ENCODE measurements around the gene FCN1.
A peak's percentile ranks its signal among the peaks of the same experiment; 100 is the strongest.
"Not testable (repeated sequence)": the region's sequence is repeated elsewhere in the genome, so short reads cannot be mapped to it uniquely, and the experiment has no call there.

Gene FCN1

GRCh38 chr9:134870746-134871662 is 46.7 kb downstream of the FCN1 start:
- no peak for DNase-seq

- DNase-seq: no peak
Observed at GRCh38 chr9:134870301-134870694, 47.4 kb downstream of the FCN1 start.

GRCh38 chr9:134869554-134870300 is 48.0 kb downstream of the FCN1 start:
- no peak for DNase-seq

- no peak for DNase-seq
Observed at GRCh38 chr9:134868751-134869553, 48.8 kb downstream of the FCN1 start.

DNA sequence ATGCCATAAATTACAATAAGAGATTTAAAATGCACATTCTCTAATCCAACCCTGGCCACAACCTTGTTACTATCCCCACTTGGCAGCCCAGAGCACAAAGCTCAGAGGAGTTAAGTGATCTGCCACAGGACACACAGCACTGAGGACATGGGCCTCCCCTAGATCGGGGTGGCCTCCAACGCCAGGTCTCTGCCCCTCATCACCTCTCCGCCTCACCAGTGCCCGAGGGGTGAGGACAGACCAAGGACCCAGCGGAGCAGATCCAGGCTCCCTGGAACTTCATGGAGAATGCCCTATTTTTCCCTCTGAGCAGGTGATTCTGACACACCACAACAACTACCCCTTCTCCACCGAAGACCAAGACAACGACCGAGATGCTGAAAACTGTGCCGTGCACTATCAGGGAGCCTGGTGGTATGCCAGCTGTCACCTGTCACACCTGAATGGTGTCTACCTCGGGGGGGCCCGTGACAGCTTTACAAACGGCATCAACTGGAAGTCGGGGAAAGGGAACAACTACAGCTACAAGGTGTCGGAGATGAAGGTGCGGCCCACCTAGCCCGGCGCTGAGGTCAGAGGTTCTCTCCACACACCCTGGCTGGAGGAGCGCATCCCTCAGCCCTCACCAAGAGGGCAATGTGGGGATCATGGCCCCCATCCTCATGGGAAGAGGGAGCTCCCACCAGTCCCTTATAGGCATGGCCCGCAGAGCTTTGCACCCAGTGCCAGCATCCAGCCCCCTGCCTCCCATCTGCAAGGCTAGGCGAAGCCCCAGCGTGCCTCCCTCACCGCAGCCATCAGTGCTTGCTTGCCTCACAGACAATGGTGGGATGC is 49.6 kb downstream of the FCN1 start:
- no peak for DNase-seq

DNA sequence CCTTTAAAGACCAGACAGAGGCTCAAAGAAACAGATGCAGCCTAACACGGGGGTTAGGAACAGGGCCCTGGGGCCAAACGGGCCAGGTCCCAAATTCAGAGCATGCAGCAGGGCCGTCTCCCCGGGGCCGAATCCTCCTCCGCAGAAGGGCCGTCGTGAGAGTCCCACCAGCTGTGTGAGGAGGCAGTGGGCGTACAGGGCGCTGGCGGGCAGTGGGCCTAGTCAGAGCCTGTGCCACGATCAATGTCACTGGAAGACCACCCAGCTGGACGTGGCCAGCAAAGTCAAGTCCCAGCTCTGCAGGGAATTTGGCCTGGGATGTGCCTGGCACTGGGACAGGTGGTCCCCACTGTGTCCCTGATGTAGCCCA is 52.9 kb downstream of the FCN1 start:
- DNase-seq: no peak

DNA sequence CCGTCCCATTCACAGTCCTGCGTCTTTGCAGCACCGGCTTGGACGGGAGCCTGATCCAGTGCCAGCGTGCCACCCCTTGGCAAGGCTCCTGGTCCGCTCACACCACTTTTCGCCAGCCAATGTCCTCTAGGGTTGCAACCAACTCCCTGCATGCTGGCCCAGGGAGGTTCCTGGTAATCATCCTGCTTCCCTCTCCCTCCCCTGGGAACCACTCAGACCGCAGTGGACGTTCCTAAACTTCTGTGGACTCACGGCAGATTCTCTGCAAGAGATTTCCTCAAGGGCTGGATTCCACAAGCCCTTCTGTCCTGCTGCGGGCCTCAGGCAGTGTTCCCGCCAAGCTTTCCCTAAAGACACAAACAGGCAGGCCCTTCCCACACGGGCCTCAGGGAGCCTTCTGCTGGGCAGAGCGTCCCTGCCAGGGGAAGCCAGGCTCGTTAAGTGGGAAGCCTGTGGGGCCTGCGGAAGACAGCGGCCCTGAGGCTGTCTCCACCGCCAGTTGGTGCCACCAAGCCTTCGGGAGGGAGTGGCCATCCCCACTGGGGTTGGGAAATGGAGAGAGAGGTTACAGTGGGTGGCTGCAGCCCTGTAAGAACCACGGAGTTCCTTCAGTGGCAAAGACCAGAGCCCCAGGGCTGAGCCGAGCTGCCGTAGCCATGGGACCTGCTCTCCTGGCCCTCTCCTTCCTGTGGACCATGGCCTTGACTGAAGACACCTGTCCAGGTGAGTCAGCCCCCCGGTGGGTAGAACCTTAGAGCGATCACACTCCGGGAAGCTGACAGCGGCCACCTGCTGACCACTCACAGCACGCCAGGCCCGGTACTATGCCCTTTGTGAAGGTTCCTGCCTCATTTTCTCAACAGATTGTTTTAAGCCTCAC is 53.5 kb downstream of the FCN1 start:
- no peak for DNase-seq

- DNase-seq: no peak
Observed at GRCh38 chr9:134863306-134863902, 54.3 kb downstream of the FCN1 start.

DNA sequence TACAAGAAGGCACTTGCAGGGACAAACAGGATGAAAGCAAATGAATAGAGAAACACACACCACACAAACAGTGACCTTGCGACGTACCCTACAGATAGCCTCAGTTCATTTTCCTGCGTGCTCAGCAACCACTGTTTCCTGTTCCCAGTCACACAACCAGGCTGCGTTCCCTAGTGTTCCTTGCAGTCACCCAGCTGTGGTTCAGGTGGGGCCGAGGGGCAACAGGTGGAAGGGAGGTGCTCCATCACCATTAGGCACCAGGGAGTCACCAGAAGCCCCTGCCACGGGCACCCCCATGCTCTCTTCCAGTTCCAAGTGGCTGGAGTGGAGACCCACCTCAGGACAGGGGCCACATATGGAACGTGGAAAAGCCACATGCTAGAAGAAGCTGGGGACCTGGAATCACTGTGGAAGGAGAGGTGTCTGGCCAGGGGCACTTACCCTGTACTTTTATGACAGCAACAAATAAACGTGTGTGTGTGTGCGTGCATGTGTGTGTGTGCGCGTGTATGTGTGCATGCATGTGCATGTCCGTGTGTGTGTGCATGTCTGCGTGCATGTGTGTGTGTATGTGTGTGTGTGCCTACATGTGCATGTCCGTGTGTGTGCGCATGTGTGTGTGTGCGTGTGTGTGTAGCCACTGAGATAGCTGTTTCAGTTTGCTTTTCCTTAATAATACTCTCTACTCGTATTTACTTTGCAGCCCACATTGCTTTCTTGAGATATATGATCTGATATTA is 55.9 kb downstream of the FCN1 start:
- no peak for DNase-seq

GRCh38 chr9:134860510-134860909 is 57.2 kb downstream of the FCN1 start:
- no peak for DNase-seq

DNA sequence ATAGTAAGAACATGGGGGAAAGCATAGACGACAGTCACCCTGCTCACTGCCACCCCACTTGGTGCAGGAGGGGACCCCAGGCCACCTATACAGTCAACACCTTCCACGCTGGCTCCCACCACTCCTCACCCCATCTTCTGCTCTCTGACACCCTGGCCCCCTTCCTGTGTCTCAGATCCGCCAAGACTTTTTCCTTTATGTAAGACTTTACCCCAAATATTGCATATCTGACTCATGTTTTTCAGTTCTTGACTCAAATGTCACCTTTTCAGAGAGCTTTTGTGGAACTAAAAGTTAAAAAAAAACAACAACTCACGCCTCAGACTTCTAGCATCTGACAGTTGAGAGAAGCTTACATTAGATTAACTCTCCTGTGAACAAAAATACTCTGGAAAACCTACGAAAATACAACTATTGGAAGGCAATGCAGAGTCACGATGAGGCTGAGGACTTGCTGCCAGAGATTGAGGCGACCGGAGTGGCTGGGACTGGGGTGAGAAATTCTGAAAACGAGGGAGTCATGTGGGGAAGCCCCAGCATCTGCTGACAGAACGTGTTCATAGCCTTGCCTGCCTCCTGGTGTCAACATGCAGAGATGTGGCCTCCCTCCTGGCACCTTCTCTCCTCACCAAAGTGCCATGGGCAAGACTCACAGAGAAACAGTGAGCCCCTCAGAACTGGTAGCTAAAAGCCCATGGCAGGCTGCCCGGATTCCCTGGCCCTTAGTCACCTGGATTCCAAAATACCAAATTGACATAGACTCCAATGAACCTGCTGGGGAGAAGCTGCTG is 59.5 kb downstream of the FCN1 start:
- DNase-seq: peak; percentile 88

DNA sequence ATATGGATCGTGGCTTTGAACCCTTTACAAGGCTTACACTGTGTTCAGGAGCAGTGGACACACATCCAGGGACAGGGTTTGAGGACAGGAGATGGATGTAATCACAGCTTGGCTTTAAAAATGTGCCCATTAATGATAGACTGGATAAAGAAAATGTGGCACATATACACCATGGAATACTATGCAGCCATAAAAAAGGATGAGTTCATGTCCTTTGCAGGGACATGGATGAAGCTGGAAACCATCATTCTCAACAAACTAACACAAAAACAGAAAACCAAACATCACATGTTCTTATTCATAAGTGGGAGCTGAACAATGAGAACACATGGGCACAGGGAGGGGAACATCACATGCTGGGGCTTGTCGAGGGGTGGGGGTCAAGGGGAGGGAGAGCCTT is 60.3 kb downstream of the FCN1 start:
- DNase-seq: not testable (repeated sequence)

- no peak for DNase-seq
Observed at GRCh38 chr9:134855900-134856377, 61.8 kb downstream of the FCN1 start.

Data from activated CD4-positive, alpha-beta T cell treated with anti-CD3 and anti-CD28 coated beads, Interleukin-10, Interleukin-2, amounts not matched to agents 100 ng/mL and 50 ng/mL, durations not matched to agents 16 hours and 8 hours (primary cell).